GM21526 (cell line): ENCODE data around the gene AKAP5.

Experiments used
- ATAC-seq: cut with Tn5 transposase; IDR thresholded peaks from one replicate; pipeline ENCODE4 v1.9.1; 2021; ENCODE audit warnings: moderate library complexity; ENCODE audit not compliant: unreplicated experiment, low FRiP score

The AKAP5 gene

DNA sequence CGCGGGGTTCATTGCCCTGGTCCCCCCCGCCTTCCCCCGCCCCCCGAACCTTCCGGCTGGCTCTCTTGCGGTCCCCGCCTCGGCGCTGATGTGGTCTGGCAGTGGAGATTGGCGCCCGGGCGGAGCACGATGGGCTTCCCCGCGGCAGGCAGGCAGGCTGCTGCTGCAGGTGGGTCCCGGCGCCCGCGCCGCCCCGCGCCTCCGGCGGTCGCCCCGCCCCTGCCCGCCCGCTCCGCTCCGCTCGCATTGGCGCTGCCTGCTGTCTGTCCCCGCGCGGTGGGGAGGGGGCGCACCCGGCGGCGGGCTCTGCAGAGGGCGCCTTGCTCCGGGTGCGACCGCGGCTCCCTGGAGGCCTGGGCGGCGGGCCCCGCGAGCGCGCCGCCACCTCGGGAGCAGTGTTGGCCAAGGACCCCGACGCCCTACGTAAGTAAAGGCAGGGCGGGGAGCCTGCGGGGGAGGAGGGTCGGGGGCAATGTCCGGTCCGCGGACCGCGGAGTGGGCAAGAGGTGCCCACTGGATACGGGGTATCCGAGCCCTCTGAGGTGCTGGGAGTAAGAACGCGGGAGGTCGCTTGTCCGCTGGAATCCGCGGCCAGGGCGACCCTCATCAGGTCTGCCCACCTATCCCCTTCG is at the start of gene AKAP5:
Gene AKAP5 (plus strand): TSS at position 309 of the 632 bp plus-strand sequence. CDS start 2,896 bp downstream, outside the sequence.
- peak; percentile 51 for ATAC-seq

GRCh38 chr14:64416348-64416932 is 48.9 kb upstream of the AKAP5 start:
- no peak for ATAC-seq

GRCh38 chr14:64417055-64417770 is 48.1 kb upstream of the AKAP5 start:
- ATAC-seq, result no peak

- no peak for ATAC-seq
Observed at GRCh38 chr14:64417771-64418125, 47.6 kb upstream of the AKAP5 start.

- ATAC-seq, result no peak
Observed at GRCh38 chr14:64419003-64419402, 46.3 kb upstream of the AKAP5 start.

- no peak for ATAC-seq
Observed at GRCh38 chr14:64421166-64421565, 44.1 kb upstream of the AKAP5 start.

GRCh38 chr14:64422005-64422404 is 43.3 kb upstream of the AKAP5 start:
- ATAC-seq, result no peak

- ATAC-seq, result no peak
Observed at GRCh38 chr14:64422756-64423155, 42.5 kb upstream of the AKAP5 start.

- ATAC-seq, result no peak
Observed at GRCh38 chr14:64423987-64424386, 41.3 kb upstream of the AKAP5 start.

DNA sequence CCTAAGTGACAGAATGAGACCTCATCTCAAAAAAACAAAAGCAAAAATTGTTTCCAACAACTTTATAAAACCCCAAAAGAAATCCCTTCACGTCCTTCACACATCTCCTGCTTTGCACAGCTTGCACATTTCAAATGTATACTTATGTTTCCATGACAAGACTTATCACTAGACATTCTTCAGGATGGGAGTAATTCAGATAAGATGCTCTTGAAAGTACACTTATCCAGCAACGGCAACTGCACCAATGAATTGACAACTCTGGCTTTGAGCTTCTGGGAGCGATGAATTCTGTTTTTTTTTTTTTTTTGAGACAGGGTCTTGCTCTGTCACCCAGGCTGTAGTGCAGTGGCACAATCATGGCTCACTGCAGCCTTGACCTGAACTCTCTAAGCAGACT is 30.8 kb upstream of the AKAP5 start:
- no peak for ATAC-seq

GRCh38 chr14:64438181-64438841 is 27.0 kb upstream of the AKAP5 start:
- no peak for ATAC-seq

DNA sequence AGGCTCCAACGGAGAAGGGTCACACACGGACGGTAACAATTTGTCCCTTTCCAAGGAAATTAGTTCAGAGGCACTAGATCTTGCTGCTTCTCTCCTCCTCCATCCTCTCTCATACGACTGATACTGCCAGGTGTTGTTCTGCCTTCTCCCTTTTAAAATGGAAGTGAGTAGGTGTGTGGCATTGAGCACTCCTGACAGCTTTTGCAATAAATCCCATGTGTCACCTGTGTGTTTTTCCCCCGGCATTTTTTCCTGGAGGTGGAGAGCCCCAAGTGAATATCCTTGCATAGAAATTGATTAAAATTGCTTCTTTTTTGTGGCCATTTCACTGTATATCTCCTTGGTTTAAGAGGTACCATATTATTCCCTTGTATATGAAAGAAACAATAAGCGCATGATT is 26.2 kb upstream of the AKAP5 start:
- ATAC-seq, result no peak

- ATAC-seq, result no peak
Observed at GRCh38 chr14:64440494-64440893, 24.8 kb upstream of the AKAP5 start.

GRCh38 chr14:64442300-64442988 is 22.9 kb upstream of the AKAP5 start:
- ATAC-seq, result no peak

DNA sequence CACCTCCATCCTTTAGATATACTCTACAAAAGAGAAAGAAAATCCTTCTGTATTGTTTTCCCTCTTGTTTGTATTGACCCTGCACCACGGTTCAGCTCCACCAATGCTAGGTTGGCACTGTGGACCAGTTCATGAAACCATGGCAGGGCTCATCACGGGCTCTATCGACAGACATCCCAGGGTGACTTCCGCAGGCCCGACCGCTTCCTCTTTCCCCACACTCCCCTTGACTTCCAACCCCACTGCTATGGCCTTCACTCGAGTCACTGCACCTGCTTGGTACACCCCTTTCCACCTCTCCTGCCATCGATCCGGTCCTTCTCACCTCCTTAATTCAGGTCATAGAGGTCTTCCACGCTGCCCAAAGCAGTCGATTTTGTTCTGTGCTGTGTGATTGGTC is 21.2 kb upstream of the AKAP5 start:
- no peak for ATAC-seq

DNA sequence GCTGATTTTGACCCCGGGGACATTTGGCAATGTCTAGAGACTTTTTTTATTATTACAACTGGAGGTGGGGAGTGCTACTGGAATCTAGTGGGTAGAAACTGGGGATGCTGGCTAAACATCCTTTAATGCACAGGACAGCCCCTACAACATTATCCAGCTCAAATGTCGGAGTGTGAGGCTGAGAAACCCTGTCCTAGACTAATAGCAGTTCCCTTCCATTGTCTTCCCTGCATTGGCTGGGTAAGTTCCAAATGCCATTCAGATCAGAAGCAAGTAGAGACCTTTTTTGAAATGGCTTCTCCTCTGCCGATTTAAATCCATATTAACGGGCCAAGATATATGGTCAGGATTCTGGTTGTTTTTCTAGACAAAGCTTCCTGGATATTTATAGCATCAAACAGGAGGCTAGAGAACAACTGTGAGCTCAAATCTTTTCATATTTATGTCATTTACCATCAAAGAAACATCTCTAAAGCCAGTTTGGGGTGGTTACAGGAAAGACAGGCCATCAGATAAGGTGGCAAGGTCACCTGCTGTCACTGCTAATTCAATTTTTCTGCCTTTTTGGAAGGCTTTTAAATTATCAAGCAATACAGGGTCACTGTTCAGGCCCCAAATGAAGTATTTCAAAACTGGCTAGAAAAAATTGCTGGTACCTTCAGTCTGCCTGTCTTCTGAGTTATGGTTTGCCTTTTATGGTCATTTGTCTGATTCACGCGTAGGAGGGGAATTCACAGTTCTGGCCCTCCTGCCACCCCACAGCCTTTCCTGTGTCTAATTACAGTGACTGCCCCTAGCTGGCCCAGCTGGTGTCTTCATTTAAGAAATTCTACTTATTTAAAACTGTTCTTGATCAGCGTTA is 20.1 kb upstream of the AKAP5 start:
- peak; percentile 84 for ATAC-seq

- ATAC-seq, result no peak
Observed at GRCh38 chr14:64447876-64448670, 17.2 kb upstream of the AKAP5 start.

DNA sequence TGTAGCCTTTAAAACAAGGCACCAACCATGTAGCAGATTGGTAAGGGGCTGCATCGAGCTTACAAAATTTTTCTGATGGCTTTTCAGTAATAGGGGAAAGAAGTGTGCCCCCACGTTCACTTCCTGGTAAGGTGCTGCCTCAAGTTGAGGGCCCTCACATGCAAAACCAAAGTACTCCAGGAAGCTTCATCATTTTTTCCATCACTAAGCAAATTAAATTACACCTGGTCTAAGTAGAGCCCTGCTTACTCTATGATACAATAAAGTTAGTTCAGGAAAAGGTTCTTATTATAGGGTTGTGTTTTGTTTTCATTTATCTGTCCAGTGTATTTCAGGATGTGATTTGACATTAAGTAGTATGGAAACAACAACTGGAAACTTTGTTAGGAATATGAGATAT is 15.0 kb upstream of the AKAP5 start:
- ATAC-seq, result no peak

GRCh38 chr14:64454671-64455070 is 10.6 kb upstream of the AKAP5 start:
- ATAC-seq, result no peak
